Subcutaneous adipose tissue (tissue), 4 donors: Measurements from ENCODE around the gene COLQ. TPM values are rescaled to one million over a fixed set of nuclear protein-coding genes. Genes with fewer than 3 reads are reported as not detected.

Experiments used
- CTCF ChIP-seq: fragments of 450-650 bp; IDR thresholded peaks from one replicate; pipeline ENCODE4 v1.5.1; 2016; ENCODE audit warnings: low read depth, mild to moderate bottlenecking, control low read depth, antibody characterized with exemption, moderate library complexity
- total RNA-seq, 4 donors: library from RNA; depleted of rRNA; stranded (reverse); fragments of >200 nt; gene quantifications; one replicate each; pipeline ENCODE4 v1.1.0, GENCODE V29; 2016

Gene COLQ
- total RNA-seq, 4 donors from 2014 or later = 2.0 to 5.1 (median 3.5) TPM

GRCh38 chr3:15520185-15520584 lies 1.3 kb downstream of the COLQ start:
- TF ChIP-seq CTCF = no peak

GRCh38 chr3:15519096-15519495 lies 2.4 kb downstream of the COLQ start:
- TF ChIP-seq CTCF = no peak

- no peak for TF ChIP-seq CTCF
Observed at GRCh38 chr3:15514663-15515340, 6.7 kb downstream of the COLQ start.

GRCh38 chr3:15513810-15514662 lies 7.5 kb downstream of the COLQ start:
- TF ChIP-seq CTCF = no peak

- TF ChIP-seq CTCF = no peak
Observed at GRCh38 chr3:15513116-15513515, 8.4 kb downstream of the COLQ start.

- TF ChIP-seq CTCF = no peak
Observed at GRCh38 chr3:15512166-15512565, 9.3 kb downstream of the COLQ start.

- TF ChIP-seq CTCF = no peak
Observed at GRCh38 chr3:15511156-15511555, 10.3 kb downstream of the COLQ start.
